ENCODE measurements around the gene EIF4ENIF1.

GRCh38 chr22:31509061-31509762 is 19.6 kb upstream of the EIF4ENIF1 start:
- TF ChIP-seq POLR2A (IDR thresholded peaks at IDR 0.05) = no peak
- no peak for TF ChIP-seq CTCF (IDR thresholded peaks at IDR 0.05)
